Measurements from ENCODE around the gene RASIP1. TPM values are rescaled to one million over a fixed set of nuclear protein-coding genes. Genes with fewer than 3 reads are reported as not detected.
A peak's percentile ranks its signal among the peaks of the same experiment; 100 is the strongest.
"Not testable (repeated sequence)": the region's sequence is repeated elsewhere in the genome, so short reads cannot be mapped to it uniquely, and the experiment has no call there.

Gene RASIP1
- 10 to 100 TPM in 2 of 4 donors, 1 to 10 TPM in 2; 3.0 to 11.1 (median 7.0) TPM for total RNA-seq

- Histone ChIP-seq H3K27ac (peak within 1 kb of the TSS; percentile 68 to 75 (median 69)), H3K4me1 (peaks cover 0 to 27% (median 9%) of the 10 kb centered on the region in 4 donors), H3K36me3 (no peaks in the 10 kb centered on the region), H3K27me3 (peaks cover 18% of the 10 kb centered on the region), H3K4me3 (peak within 1 kb of the TSS in 3 of 4 donors; percentile 38 to 60 (median 52)), H3K9me3 (no peaks in the 10 kb centered on the region)
- intact Hi-C loops (cut with DNase I; ENCODE audit: low total_unique reads) (loop anchor here (10.0 kb wide), 1 partner anchor 66 kb away; the partner anchor contains the start of gene NTN5), in situ Hi-C loops (cut with MboI; ENCODE audit: low pct_ligation_motif_present in 1 of 4, low pct_unique_long_range_greater_than_20kb in 1 of 4, low sequenced_read_pairs in 3 of 4) (loop anchor here in 1 of 4 donors (10.0 kb wide), 1 partner anchor 96 kb away; the partner anchor contains the start of gene CA11)
- DNase-seq: no peak
- TF ChIP-seq POLR2AphosphoS5 (IDR thresholded peaks at IDR 0.05) (peak in 1 of 3 donors; percentile 17), EP300 (IDR thresholded peaks at IDR 0.05; ENCODE audit: low read depth) (no peak), CTCF (IDR thresholded peaks at IDR 0.05) (no peak), POLR2A (IDR thresholded peaks at IDR 0.05) (no peak)
- WGBS, 2 donors (ENCODE audit: low coverage in 1 of 2): 66% methylated on average over 27 of the region's 27 CpGs; no CpG with 5 or more reads in 1 of the 2 donors
Observed at GRCh38 chr19:48740164-48740972, at the start of gene RASIP1. Gene RASIP1, minus strand, starts transcription at chr19:48740610. Its CDS starts 328 bp downstream, at chr19:48740282.

- H3K9me3 ChIP-seq; H3K27ac ChIP-seq; H3K36me3 ChIP-seq; DNase-seq; in situ Hi-C loops (cut with MboI; ENCODE audit: low pct_ligation_motif_present in 1 of 4, low pct_unique_long_range_greater_than_20kb in 1 of 4, low sequenced_read_pairs in 3 of 4); H3K4me3 ChIP-seq; intact Hi-C loops (cut with DNase I; ENCODE audit: low total_unique reads): not testable (repeated sequence)
- peaks cover 23% of the 10 kb centered on the region for H3K27me3 ChIP-seq
- peaks cover 0 to 10% (median 0%) of the 10 kb centered on the region in 4 donors for H3K4me1 ChIP-seq
- 33 to 58% methylated on average over 1 to 9 of the region's 9 CpGs for WGBS, 2 donors (ENCODE audit: low coverage in 1 of 2)
Observed at GRCh38 chr19:48787331-48787730, 46.9 kb upstream of the RASIP1 start.

GRCh38 chr19:48786422-48786821, 46.0 kb upstream of the RASIP1 start:
- H3K27ac ChIP-seq; intact Hi-C loops (cut with DNase I; ENCODE audit: low total_unique reads); H3K36me3 ChIP-seq; H3K9me3 ChIP-seq; H3K4me3 ChIP-seq; in situ Hi-C loops (cut with MboI; ENCODE audit: low pct_ligation_motif_present in 1 of 4, low pct_unique_long_range_greater_than_20kb in 1 of 4, low sequenced_read_pairs in 3 of 4); DNase-seq: not testable (repeated sequence)
- Histone ChIP-seq H3K27me3 (peaks cover 28% of the 10 kb centered on the region), H3K4me1 (peaks cover 0 to 14% (median 0%) of the 10 kb centered on the region in 4 donors)
- WGBS, 2 donors (ENCODE audit: low coverage in 1 of 2): 87 to 100% methylated on average over 1 to 7 of the region's 7 CpGs

- Histone ChIP-seq H3K36me3 (no peaks in the 10 kb centered on the region), H3K9me3 (no peaks in the 10 kb centered on the region), H3K4me1 (peaks cover 0 to 22% (median 5%) of the 10 kb centered on the region in 4 donors), H3K27ac (no peak overlapping the region), H3K27me3 (peaks cover 28% of the 10 kb centered on the region), H3K4me3 (no peak overlapping the region)
- in situ Hi-C loops (cut with MboI; ENCODE audit: low pct_ligation_motif_present in 1 of 4, low pct_unique_long_range_greater_than_20kb in 1 of 4, low sequenced_read_pairs in 3 of 4): no loop called here
- intact Hi-C loops (cut with DNase I; ENCODE audit: low total_unique reads): no loop called here
- WGBS, 2 donors (ENCODE audit: low coverage in 1 of 2): 15 to 36% methylated on average over 2 to 5 of the region's 5 CpGs
- TF ChIP-seq EP300 (IDR thresholded peaks at IDR 0.05; ENCODE audit: low read depth) (no peak), POLR2A (IDR thresholded peaks at IDR 0.05) (no peak), CTCF (IDR thresholded peaks at IDR 0.05) (no peak), POLR2AphosphoS5 (IDR thresholded peaks at IDR 0.05) (no peak)
- no peak for DNase-seq
Observed at GRCh38 chr19:48784527-48784926, 44.1 kb upstream of the RASIP1 start.

GRCh38 chr19:48780631-48781391, 40.4 kb upstream of the RASIP1 start:
- in situ Hi-C loops (cut with MboI; ENCODE audit: low pct_ligation_motif_present in 1 of 4, low pct_unique_long_range_greater_than_20kb in 1 of 4, low sequenced_read_pairs in 3 of 4): no loop called here
- peak overlapping the region; percentile 1 to 56 (median 44) for H3K27ac ChIP-seq
- intact Hi-C loops (cut with DNase I; ENCODE audit: low total_unique reads): no loop called here
- H3K27me3 ChIP-seq: peaks cover 39% of the 10 kb centered on the region
- 32 to 53% methylated on average over 5 to 14 of the region's 14 CpGs for WGBS, 2 donors (ENCODE audit: low coverage in 1 of 2)
- no peak overlapping the region for H3K4me3 ChIP-seq
- H3K36me3 ChIP-seq: no peaks in the 10 kb centered on the region
- peaks cover 0 to 18% (median 5%) of the 10 kb centered on the region in 4 donors for H3K4me1 ChIP-seq
- DNase-seq: no peak
- TF ChIP-seq POLR2AphosphoS5 (IDR thresholded peaks at IDR 0.05) (no peak), EP300 (IDR thresholded peaks at IDR 0.05; ENCODE audit: low read depth) (no peak), CTCF (IDR thresholded peaks at IDR 0.05) (no peak), POLR2A (IDR thresholded peaks at IDR 0.05) (no peak)
- no peaks in the 10 kb centered on the region for H3K9me3 ChIP-seq

Measured in transverse colon (tissue), 4 donors.